ENCODE results near the gene DLAT. TPM values are rescaled to one million over a fixed set of nuclear protein-coding genes. Genes with fewer than 3 reads are reported as not detected.
"Not testable (repeated sequence)": the region's sequence is repeated elsewhere in the genome, so short reads cannot be mapped to it uniquely, and the experiment has no call there.

Gene DLAT
- polyA plus RNA-seq, 3 donors from 2014 or later, result 13.6 to 21.5 (median 20.7) TPM

GRCh38 chr11:111990381-111990780 is 34.8 kb upstream of the DLAT start:
- no peak for DNase-seq
- no peaks in the 10 kb centered on the region for H3K4me1 Mint-ChIP-seq
- H3K4me3 Mint-ChIP-seq, result no peak overlapping the region
- peaks cover 0 to 3% (median 2%) of the 10 kb centered on the region in 3 donors for H3K27me3 Mint-ChIP-seq (ENCODE audit: low read depth in 3 of 3)
- peaks cover 0 to 3% (median 0%) of the 10 kb centered on the region in 3 donors for H3K36me3 Mint-ChIP-seq
- no peak overlapping the region for H3K27ac Mint-ChIP-seq
- no peaks in the 10 kb centered on the region for H3K9me3 Mint-ChIP-seq

GRCh38 chr11:111992206-111992855 is 32.9 kb upstream of the DLAT start:
- Mint-ChIP-seq H3K4me1 (no peaks in the 10 kb centered on the region), H3K4me3 (no peak overlapping the region)

GRCh38 chr11:111996129-111996528 is 29.1 kb upstream of the DLAT start:
- Mint-ChIP-seq H3K9me3 (no peaks in the 10 kb centered on the region), H3K36me3 (no peaks in the 10 kb centered on the region)

More at GRCh38 chr11:111992206-111992855, 32.9 kb upstream of the DLAT start:
- no peaks in the 10 kb centered on the region for H3K36me3 Mint-ChIP-seq
- H3K9me3 Mint-ChIP-seq, result no peaks in the 10 kb centered on the region
- no peak for DNase-seq
- no peak overlapping the region for H3K27ac Mint-ChIP-seq
- peaks cover 0 to 4% (median 3%) of the 10 kb centered on the region in 3 donors for H3K27me3 Mint-ChIP-seq (ENCODE audit: low read depth in 3 of 3)

GRCh38 chr11:111996669-111997068 is 28.5 kb upstream of the DLAT start:
- not testable (repeated sequence) for H3K4me3 Mint-ChIP-seq; H3K27ac Mint-ChIP-seq; DNase-seq; H3K4me1 Mint-ChIP-seq; H3K27me3 Mint-ChIP-seq (ENCODE audit: low read depth in 3 of 3); H3K36me3 Mint-ChIP-seq; H3K9me3 Mint-ChIP-seq

More at GRCh38 chr11:111996129-111996528, 29.1 kb upstream of the DLAT start:
- Mint-ChIP-seq H3K4me1 (no peaks in the 10 kb centered on the region), H3K27ac (no peak overlapping the region), H3K27me3 (ENCODE audit: low read depth in 3 of 3) (peaks cover 1 to 2% (median 2%) of the 10 kb centered on the region in 3 donors), H3K4me3 (no peak overlapping the region)
- DNase-seq, result no peak

- no peaks in the 10 kb centered on the region for H3K9me3 Mint-ChIP-seq
- no peak overlapping the region for H3K4me3 Mint-ChIP-seq
- DNase-seq, result no peak
- no peaks in the 10 kb centered on the region for H3K4me1 Mint-ChIP-seq
- H3K27me3 Mint-ChIP-seq (ENCODE audit: low read depth in 3 of 3), result peaks cover 4 to 7% (median 5%) of the 10 kb centered on the region in 3 donors
- no peak overlapping the region for H3K27ac Mint-ChIP-seq
- H3K36me3 Mint-ChIP-seq, result no peaks in the 10 kb centered on the region
These were observed 26.1 kb upstream of the DLAT start for GRCh38 chr11:111999111-111999510.

- DNase-seq, result peak in 1 of 3 donors; percentile 2
- Mint-ChIP-seq H3K27me3 (ENCODE audit: low read depth in 3 of 3) (peaks cover 4 to 9% (median 5%) of the 10 kb centered on the region in 3 donors), H3K9me3 (no peaks in the 10 kb centered on the region), H3K4me1 (no peaks in the 10 kb centered on the region), H3K4me3 (no peak overlapping the region), H3K36me3 (no peaks in the 10 kb centered on the region), H3K27ac (no peak overlapping the region)
These were observed 24.5 kb upstream of the DLAT start for GRCh38 chr11:112000703-112001102.

- no peak for DNase-seq
- Mint-ChIP-seq H3K9me3 (no peaks in the 10 kb centered on the region), H3K4me1 (no peaks in the 10 kb centered on the region), H3K4me3 (no peak overlapping the region), H3K27ac (no peak overlapping the region), H3K27me3 (ENCODE audit: low read depth in 3 of 3) (peaks cover 4 to 12% (median 7%) of the 10 kb centered on the region in 3 donors), H3K36me3 (peaks cover 0 to 4% (median 0%) of the 10 kb centered on the region in 3 donors)
These were observed 22.6 kb upstream of the DLAT start for GRCh38 chr11:112002491-112003216.

- Mint-ChIP-seq H3K9me3 (peaks cover 0 to 4% (median 0%) of the 10 kb centered on the region in 6 donors), H3K36me3 (peaks cover 0 to 4% (median 0%) of the 10 kb centered on the region in 3 donors), H3K27ac (peak overlapping the region in 1 of 6 donors; percentile 2), H3K4me1 (no peaks in the 10 kb centered on the region), H3K4me3 (no peak overlapping the region), H3K27me3 (ENCODE audit: low read depth in 3 of 3) (peaks cover 8 to 14% (median 10%) of the 10 kb centered on the region in 3 donors)
- no peak for DNase-seq
These were observed 20.8 kb upstream of the DLAT start for GRCh38 chr11:112004389-112004788.

- H3K27ac Mint-ChIP-seq, result no peak overlapping the region
- H3K9me3 Mint-ChIP-seq, result peaks cover 0 to 4% (median 0%) of the 10 kb centered on the region in 6 donors
- peaks cover 0 to 4% (median 0%) of the 10 kb centered on the region in 3 donors for H3K36me3 Mint-ChIP-seq
- no peak overlapping the region for H3K4me3 Mint-ChIP-seq
- H3K4me1 Mint-ChIP-seq, result no peaks in the 10 kb centered on the region
- no peak for DNase-seq
- H3K27me3 Mint-ChIP-seq (ENCODE audit: low read depth in 3 of 3), result peaks cover 8 to 15% (median 10%) of the 10 kb centered on the region in 3 donors
These were observed 19.6 kb upstream of the DLAT start for GRCh38 chr11:112005422-112006094.

GRCh38 chr11:112006095-112006441 is 19.1 kb upstream of the DLAT start:
- not testable (repeated sequence) for H3K36me3 Mint-ChIP-seq, H3K4me1 Mint-ChIP-seq

GRCh38 chr11:112011451-112011850 is 13.8 kb upstream of the DLAT start:
- peaks cover 6 to 17% (median 7%) of the 10 kb centered on the region in 3 donors for H3K27me3 Mint-ChIP-seq (ENCODE audit: low read depth in 3 of 3)
- not testable (repeated sequence) for H3K4me3 Mint-ChIP-seq, H3K27ac Mint-ChIP-seq, H3K4me1 Mint-ChIP-seq, H3K36me3 Mint-ChIP-seq, DNase-seq, H3K9me3 Mint-ChIP-seq

More at GRCh38 chr11:112006095-112006441, 19.1 kb upstream of the DLAT start:
- H3K4me3 Mint-ChIP-seq, DNase-seq, H3K27ac Mint-ChIP-seq, H3K9me3 Mint-ChIP-seq: not testable (repeated sequence)
- peaks cover 8 to 15% (median 9%) of the 10 kb centered on the region in 3 donors for H3K27me3 Mint-ChIP-seq (ENCODE audit: low read depth in 3 of 3)

GRCh38 chr11:112012874-112013273 is 12.3 kb upstream of the DLAT start:
- H3K36me3 Mint-ChIP-seq, result no peaks in the 10 kb centered on the region
- H3K27me3 Mint-ChIP-seq (ENCODE audit: low read depth in 3 of 3), result peaks cover 6 to 9% (median 6%) of the 10 kb centered on the region in 3 donors
- no peaks in the 10 kb centered on the region for H3K4me1 Mint-ChIP-seq
- no peak overlapping the region for H3K4me3 Mint-ChIP-seq
- peaks cover 0 to 4% (median 0%) of the 10 kb centered on the region in 6 donors for H3K9me3 Mint-ChIP-seq
- DNase-seq, result no peak
- no peak overlapping the region for H3K27ac Mint-ChIP-seq

- H3K27me3 Mint-ChIP-seq (ENCODE audit: low read depth in 3 of 3), result peaks cover under 1 to 8% (median 5%) of the 10 kb centered on the region in 3 donors
- no peaks in the 10 kb centered on the region for H3K4me1 Mint-ChIP-seq
- peaks cover 0 to 2% (median 0%) of the 10 kb centered on the region in 6 donors for H3K9me3 Mint-ChIP-seq
- no peaks in the 10 kb centered on the region for H3K36me3 Mint-ChIP-seq
- H3K4me3 Mint-ChIP-seq, result no peak overlapping the region
- no peak overlapping the region for H3K27ac Mint-ChIP-seq
- DNase-seq, result no peak
These were observed 11.6 kb upstream of the DLAT start for GRCh38 chr11:112013497-112014164.
